ES-I3 (cell line): ENCODE results near the gene PCLAF.
"Not testable (repeated sequence)": the region's sequence is repeated elsewhere in the genome, so short reads cannot be mapped to it uniquely, and the experiment has no call there.

ENCODE experiments used
- H3K36me3 ChIP-seq: 2 replicates; pipeline ENCODE4 v1.6.1; 2013; ENCODE audit warnings: mild to moderate bottlenecking, low read length, control low read depth, moderate library complexity; ENCODE audit not compliant: insufficient read depth
- H3K4me1 ChIP-seq: 2 replicates; pipeline ENCODE4 v1.6.1; 2013; ENCODE audit warnings: mild to moderate bottlenecking, control low read depth, low read length; ENCODE audit not compliant: insufficient read depth
- H3K9ac ChIP-seq: 2 replicates; pipeline ENCODE4 v1.6.1; 2013; ENCODE audit warnings: low read depth, mild to moderate bottlenecking, low read length, moderate library complexity
- H3K9me3 ChIP-seq: 2 replicates; pipeline ENCODE4 v1.6.1; 2013; ENCODE audit warnings: mild to moderate bottlenecking, low read length, moderate library complexity; ENCODE audit not compliant: control insufficient read depth, insufficient read depth

The PCLAF gene

DNA sequence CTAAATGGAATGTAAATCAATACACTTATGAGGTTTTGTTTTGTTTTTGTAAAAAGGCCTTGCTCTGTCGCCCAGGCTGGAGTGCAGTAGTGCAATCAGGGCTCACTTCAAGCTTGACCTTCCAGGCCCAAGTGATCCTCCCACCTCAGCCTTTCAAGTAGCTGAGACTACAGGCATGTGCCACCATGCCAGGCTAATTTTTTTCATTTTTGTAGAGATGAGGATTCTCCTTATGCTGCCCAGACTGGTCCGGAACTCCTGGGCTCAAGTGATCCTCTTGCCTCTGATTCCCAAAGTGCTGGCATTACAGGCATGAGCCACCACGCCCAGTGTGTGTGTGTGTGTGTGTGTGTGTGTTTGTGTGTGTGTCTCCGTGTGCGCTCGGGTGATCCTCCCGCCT lies 5.0 kb upstream of the PCLAF start:
- H3K36me3 ChIP-seq, result no peaks in the 10 kb centered on the region
- H3K4me1 ChIP-seq, result no peaks in the 10 kb centered on the region
- no peaks in the 10 kb centered on the region for H3K9me3 ChIP-seq
- no peak overlapping the region for H3K9ac ChIP-seq

DNA sequence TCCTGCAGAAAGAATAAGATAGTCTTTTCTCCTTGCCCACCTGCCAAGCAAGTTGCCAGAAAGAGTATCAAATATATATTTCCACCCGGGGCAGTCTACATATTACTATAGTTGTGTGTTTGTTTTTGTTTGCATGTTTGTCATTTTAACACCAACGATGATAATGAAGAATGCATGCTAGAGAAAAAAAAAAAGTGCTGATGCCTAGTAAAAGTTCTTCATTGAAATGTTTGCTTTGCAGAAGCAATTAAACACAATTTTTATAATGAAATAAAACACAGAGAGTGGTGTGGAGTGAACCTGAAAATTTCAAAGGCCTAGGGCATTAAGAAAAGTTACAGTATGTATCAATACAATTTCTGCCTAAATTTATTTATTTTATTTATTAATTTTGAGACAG lies 2.5 kb upstream of the PCLAF start:
- H3K36me3 ChIP-seq, result no peaks in the 10 kb centered on the region
- H3K9me3 ChIP-seq, result no peaks in the 10 kb centered on the region
- no peaks in the 10 kb centered on the region for H3K4me1 ChIP-seq
- H3K9ac ChIP-seq, result no peak overlapping the region

DNA sequence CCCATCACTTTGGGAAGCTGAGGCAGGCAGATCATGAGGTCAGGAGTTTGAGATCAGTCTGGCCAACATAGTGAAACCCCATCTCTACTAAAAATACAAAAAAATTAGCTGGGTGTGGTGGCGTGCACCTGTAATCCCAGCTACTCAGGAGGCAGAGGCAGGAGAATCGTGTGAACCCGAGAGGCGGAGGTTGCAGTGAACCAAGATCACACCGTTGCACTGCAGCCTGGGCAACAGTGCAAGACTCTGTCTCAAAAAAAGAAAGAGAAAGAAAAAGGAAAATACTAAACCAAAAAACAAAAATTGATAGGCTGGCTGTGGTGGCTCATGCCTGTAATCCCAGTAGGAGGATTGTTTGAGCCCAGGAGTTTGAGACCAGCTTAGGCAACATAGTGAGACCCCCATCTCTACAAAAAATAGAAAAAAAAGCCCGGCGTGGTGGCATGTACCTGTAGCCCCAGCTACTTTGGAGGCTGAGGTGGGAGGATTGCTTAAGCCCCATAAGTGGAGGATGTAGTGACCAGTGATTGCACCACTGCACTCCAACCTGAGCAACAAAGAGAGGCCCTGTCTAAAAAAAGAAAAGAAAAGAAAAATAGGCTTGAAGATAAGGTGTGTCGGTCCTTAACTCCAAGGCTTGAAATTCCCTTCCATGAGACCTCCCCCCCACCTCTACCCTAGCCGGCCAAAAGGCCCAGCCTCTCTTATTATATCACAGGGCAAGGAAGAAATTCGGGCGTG lies 941 bp downstream of the PCLAF start:
- H3K9ac ChIP-seq, result peak overlapping the region; percentile 85
- not testable (repeated sequence) for H3K4me1 ChIP-seq, H3K36me3 ChIP-seq, H3K9me3 ChIP-seq

DNA sequence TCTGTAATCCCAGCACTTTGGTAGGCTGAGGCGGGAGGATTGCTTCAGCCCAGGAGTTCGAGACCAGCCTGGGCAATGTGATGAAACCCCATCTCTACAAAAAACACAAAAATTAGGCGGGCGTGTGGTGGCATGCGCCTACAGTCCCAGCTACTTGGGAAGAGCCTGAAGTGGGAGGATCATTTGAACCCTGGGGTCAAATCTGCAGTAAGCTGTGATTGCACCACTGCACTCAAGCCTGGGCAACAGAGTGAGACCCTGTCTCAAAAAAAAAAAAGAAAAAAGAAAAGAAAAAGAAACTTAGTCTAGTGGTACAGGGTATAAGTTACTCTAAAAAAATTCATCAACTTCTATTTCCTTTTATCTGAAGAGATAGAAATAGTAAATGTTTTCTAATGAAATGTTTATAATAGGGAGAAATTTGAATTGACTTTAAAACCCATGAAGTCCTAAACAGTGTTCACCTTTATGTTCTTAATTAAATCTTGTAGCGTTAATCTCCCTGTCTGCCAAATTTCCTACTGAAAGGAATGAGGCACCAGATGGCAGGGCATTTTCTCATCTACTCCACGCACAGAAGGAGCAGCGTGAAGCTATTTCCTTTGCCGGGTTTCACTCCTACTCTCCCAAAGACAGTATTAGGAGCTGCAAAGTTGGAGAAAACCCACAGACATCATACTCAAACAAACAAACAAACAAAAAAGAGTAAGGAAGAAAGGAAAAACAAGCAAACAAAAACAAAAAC lies 1.9 kb downstream of the PCLAF start:
- Histone ChIP-seq H3K9me3 (no peaks in the 10 kb centered on the region), H3K36me3 (peaks cover 6% of the 10 kb centered on the region; the same call in 1 of the 2 replicates), H3K9ac (no peak overlapping the region), H3K4me1 (no peaks in the 10 kb centered on the region)

DNA sequence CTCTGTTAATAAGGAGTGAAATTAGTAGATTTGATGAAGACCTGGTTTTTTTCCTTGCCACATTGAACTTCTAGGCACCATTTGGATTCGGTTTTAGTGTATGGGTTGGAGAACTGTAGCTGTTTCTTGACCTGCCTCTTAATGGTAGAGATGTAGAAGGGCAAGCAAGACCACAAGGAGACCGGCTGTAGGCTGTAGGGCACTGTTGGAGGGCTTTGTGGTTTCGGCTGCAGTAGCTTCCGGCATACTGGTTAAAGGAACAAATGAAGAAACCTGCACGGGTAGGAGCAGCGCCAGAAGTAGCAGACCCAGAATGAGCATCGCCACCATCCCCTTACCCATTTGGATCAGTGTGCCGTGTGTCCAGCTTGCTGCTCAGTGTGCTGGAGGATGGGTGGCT lies 7.9 kb downstream of the PCLAF start:
- Histone ChIP-seq H3K9ac (no peak overlapping the region), H3K36me3 (peaks cover 6% of the 10 kb centered on the region; the same call in 1 of the 2 replicates), H3K9me3 (no peaks in the 10 kb centered on the region), H3K4me1 (no peaks in the 10 kb centered on the region)

DNA sequence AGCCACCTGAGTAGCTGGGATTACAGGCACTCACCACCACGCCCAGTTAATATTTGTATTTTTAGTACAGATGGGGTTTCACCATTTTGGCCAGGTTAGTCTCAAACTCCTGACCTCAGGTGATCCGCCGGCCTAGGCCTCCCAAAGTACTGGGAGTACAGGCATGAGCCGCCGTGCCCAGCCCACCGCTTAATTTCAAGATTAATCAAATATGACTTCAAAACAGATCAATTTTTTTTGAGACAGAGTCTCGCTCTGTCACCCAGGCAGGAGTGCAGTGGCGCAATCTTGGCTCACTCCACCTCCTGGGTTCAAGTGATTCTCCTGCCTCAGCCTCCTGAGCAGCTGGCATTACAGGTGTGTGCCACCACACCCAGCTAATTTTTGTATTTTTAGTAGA lies 9.9 kb downstream of the PCLAF start:
- not testable (repeated sequence) for H3K36me3 ChIP-seq, H3K4me1 ChIP-seq, H3K9ac ChIP-seq, H3K9me3 ChIP-seq

DNA sequence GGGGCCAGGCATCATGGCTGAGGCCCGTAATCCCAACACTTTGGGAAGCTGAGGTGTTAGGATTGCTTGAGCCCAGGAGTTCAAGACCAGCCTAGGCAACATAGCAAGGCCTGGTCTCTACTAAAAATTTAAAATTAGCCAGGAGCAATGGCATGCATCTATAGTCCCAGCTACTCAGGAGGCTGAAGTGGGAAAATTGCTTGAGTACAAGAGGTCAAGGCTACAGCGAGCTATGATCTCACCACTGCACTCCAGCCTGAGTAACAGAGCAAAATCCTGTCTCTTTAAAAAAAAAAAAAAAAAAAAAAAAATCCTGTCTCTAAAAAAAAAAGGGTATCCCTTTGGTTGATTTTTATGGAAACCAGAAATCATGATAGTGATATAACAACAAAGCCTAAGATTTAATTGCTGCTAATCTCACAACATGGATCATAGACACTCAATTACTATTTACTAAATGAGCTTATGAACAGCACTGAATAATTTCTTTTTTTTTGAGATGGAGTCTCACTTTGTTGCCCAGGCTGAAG lies 12.1 kb downstream of the PCLAF start:
- Histone ChIP-seq H3K4me1 (no peaks in the 10 kb centered on the region), H3K36me3 (no peaks in the 10 kb centered on the region; the same call in 1 of the 2 replicates), H3K9ac (no peak overlapping the region), H3K9me3 (no peaks in the 10 kb centered on the region)

DNA sequence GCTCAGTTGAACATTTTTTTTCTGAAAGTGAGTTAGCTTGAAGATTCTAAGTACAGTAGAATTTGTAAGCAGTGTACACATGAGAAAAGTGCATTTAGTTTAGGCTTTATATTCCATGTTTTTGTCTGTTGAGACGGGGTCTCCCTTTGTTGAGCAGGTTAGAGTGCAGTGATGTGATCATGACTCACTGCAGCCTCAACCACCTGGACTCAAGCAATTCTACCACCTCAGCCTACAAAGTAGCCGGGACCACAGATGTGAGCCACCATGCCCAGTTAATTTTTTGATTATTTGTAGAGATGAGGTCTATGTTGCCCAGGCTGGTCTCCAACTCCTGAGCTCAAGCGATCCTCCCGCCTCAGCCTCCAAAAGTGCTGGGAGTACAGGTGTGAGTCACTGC lies 20.0 kb downstream of the PCLAF start:
- Histone ChIP-seq H3K9me3 (no peaks in the 10 kb centered on the region), H3K36me3 (no peaks in the 10 kb centered on the region), H3K9ac (no peak overlapping the region), H3K4me1 (no peaks in the 10 kb centered on the region)

DNA sequence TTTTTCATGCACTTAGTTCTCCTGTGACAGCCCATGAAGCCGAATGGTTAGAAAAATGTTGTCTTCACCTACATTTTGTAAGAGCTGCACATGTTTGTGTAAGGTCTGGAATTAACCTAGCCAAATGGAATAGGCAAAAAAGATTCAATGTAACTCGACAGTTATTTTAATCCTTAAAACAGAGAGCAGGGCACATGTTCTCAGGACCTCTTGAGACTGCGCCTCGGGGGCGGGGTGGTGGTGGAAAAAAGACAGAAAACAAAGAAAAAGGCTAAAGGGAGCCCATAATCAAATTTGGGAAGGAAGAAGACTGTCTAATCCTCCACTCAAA lies 24.6 kb downstream of the PCLAF start:
- 0 out of 2 replicates have a peak, but pooled peaks cover 5% of the 10 kb centered on the region for H3K4me1 ChIP-seq
- no peaks in the 10 kb centered on the region for H3K9me3 ChIP-seq
- H3K36me3 ChIP-seq, result no peaks in the 10 kb centered on the region
- H3K9ac ChIP-seq, result peak overlapping the region; percentile 93; the same call in 1 of the 2 replicates

DNA sequence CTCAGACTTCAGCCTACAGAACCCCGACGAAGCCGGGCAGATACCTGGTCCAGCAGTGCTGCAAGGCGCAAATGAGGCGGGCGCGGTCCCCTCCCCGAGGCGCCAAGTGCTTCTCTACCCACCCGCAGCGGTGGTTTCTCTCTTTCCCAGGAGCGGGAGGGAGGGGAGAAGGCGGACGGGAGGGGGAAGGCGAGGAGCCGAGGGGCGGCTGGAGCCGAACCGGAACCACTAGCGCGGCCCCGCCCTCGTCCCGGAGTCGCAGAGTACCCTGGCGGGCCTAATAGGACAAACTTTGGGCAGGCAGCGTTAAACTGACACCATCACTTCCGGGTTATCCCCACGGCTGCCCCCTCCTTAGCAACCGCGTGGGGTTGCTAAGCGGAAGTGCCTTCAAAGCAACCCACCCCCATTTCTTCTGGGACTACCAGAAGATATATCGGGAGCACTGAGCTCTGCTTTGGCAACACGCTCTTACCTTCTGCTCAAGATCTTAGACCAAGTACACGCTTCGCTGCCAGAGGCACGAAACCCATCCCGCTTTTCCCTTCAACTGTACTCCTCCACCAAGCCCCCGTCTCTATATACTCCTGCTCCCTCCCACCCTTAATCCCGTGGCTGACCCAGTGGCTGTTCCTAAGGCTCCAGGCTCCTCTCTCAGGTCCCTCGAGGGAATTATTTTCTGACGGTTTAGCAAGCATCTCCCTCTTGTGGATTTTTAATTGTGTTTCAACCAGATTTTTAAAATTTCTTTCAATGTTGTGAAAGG lies 25.1 kb downstream of the PCLAF start, which contains the start of gene CSNK1G1:
CSNK1G1 (minus strand) TSS at position 230 of the 766 bp plus-strand sequence. CDS start 55,674 bp downstream, outside the sequence.
- Histone ChIP-seq H3K9me3 (no peaks in the 10 kb centered on the region), H3K4me1 (0 out of 2 replicates have a peak, but pooled peaks cover 5% of the 10 kb centered on the region), H3K9ac (peak within 1 kb of the TSS; percentile 93), H3K36me3 (no peaks in the 10 kb centered on the region)

DNA sequence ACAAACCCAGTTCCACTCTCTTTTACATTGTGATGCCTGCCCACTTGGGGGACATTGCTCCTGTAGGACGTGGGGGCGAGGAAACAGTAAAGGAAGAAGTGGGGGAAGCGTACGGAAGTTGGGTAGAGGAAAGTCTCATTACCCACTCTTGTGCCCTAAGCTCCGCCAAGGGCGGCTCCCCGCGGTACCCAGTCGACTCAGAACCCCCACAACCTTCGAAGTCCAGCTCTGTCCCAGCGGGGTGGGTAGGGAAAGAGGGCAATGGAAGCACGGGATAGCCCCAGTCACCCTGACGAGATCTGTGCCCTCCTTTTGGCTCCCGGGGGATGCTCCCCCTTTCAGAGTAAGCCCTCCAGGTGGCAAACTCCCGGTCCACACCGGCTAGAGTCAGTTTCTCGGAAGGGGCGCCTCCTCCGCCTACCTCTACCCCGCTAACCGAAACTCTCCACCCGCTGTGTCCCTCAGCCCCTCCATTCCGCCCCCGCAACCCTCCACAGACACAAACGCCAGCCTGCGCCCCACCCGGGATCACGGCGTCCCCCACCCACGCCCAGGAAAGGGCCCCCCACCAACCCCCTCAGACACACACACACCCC lies 25.8 kb downstream of the PCLAF start:
- H3K9me3 ChIP-seq, result no peaks in the 10 kb centered on the region
- H3K4me1 ChIP-seq, result 0 out of 2 replicates have a peak, but pooled peaks cover 5% of the 10 kb centered on the region
- peak overlapping the region; percentile 93 for H3K9ac ChIP-seq
- H3K36me3 ChIP-seq, result no peaks in the 10 kb centered on the region

DNA sequence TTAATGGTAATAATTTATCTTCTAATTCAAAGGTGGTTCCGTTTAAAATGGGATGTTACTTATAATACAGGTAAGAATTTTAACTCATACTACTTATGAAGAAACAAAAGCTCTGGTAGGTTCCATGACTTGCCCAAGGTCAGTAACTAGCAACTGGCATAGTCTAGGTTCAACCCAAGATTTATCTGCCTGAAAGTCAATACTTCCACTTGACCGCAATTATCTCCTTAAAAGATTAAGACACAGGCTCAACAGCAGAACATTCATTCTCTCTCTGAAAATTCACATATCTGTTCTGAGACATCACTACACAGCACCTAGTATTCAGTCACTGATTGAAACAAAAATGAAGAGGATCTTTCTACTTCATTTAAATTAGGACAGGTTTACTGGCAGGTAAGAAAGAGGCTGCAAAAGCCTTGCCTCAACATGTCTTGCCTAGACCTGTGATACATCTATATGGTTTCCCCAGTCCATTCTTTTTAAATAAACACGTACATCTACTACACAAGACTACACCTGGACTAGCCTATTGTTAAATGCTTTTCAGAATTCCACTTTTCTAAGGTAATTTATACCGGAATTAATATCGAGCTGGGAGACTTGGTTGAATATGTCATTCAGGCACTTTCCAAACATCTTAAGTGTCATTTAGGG lies 26.4 kb downstream of the PCLAF start:
- Histone ChIP-seq H3K4me1 (0 out of 2 replicates have a peak, but pooled peaks cover 5% of the 10 kb centered on the region), H3K9ac (peak overlapping the region; percentile 93), H3K36me3 (no peaks in the 10 kb centered on the region), H3K9me3 (no peaks in the 10 kb centered on the region)

DNA sequence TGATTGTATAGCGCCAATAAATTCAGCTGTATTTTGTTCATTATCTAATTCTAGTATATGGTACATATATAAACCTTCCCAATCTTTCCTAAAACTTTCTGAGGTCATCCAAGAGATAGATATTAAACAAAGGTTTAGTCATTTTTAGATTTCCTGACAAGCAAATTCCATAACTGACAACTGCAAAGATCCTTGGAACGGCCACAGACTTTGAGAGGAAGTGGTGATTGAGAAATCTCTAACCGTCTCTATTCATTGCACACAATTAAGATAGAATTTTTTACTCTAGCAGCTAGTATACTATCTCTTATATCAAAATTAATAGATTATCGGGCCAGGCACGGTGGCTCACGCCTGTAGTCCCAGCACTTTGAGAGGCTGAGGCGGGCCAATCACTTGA lies 30.0 kb downstream of the PCLAF start:
- Histone ChIP-seq H3K9me3 (no peaks in the 10 kb centered on the region), H3K36me3 (no peaks in the 10 kb centered on the region), H3K4me1 (0 out of 2 replicates have a peak, but pooled peaks cover 5% of the 10 kb centered on the region), H3K9ac (no peak overlapping the region)
